A673 (cell line): Measurements from ENCODE around the gene COG2.
"Not testable (repeated sequence)": the region's sequence is repeated elsewhere in the genome, so short reads cannot be mapped to it uniquely, and the experiment has no call there.

Experiments
- EZH2 ChIP-seq: fragments of 200-600 bp; sonication (generic); IDR thresholded peaks from 2 replicates; pipeline ENCODE4 v1.6.1; 2017; ENCODE audit warnings: borderline replicate concordance, low read depth, mild to moderate bottlenecking, mixed read lengths, antibody characterized with exemption, low read length; ENCODE audit not compliant: poor library complexity, severe bottlenecking
- TF ChIP-seq, protein P1 (sequence below): fragments of 300-800, 200-600 bp; sonication (generic); conservative IDR thresholded peaks from 2 replicates; pipeline ENCODE4 v1.5.1; 2017; ENCODE audit warnings: low read depth, mild to moderate bottlenecking, antibody characterized with exemption, low read length, moderate library complexity, mixed read lengths

DNA sequence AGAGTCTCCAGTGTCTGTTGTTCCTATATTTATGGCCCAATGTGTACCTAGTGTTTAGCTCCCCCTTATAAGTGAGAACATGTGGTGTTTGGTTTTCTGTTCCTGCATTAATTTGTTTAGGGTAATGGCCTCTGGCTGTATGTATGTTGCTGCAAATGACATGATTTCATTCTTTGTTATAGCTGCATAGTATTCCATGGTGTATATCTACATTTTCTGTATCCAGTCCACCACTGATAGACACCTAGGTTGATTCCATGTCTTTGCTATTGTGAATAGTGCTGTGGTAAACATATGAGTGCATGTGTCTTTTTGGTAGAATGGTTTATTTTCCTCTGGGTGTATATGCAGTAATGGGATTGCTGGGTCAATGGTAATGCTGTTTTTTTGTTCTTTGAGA lies 56.7 kb downstream of the COG2 start:
- TF ChIP-seq, protein P1, sequence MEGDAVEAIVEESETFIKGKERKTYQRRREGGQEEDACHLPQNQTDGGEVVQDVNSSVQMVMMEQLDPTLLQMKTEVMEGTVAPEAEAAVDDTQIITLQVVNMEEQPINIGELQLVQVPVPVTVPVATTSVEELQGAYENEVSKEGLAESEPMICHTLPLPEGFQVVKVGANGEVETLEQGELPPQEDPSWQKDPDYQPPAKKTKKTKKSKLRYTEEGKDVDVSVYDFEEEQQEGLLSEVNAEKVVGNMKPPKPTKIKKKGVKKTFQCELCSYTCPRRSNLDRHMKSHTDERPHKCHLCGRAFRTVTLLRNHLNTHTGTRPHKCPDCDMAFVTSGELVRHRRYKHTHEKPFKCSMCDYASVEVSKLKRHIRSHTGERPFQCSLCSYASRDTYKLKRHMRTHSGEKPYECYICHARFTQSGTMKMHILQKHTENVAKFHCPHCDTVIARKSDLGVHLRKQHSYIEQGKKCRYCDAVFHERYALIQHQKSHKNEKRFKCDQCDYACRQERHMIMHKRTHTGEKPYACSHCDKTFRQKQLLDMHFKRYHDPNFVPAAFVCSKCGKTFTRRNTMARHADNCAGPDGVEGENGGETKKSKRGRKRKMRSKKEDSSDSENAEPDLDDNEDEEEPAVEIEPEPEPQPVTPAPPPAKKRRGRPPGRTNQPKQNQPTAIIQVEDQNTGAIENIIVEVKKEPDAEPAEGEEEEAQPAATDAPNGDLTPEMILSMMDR, result not testable (repeated sequence)
- TF ChIP-seq EZH2, result not testable (repeated sequence)
